Activated naive CD4-positive, alpha-beta T cell treated with anti-CD3 and anti-CD28 coated beads, Interleukin-2, amount 50 U/mL, for 24 hours (primary cell): ENCODE results near the gene SRSF2.

ENCODE experiments used
- H3K27ac Mint-ChIP-seq: one replicate; pipeline ENCODE4 v1.8.0; 2021; ENCODE audit warnings: mild to moderate bottlenecking, mixed read lengths
- H3K27me3 Mint-ChIP-seq: one replicate; pipeline ENCODE4 v1.8.0; 2021; ENCODE audit warnings: mixed read lengths
- H3K36me3 Mint-ChIP-seq: one replicate; pipeline ENCODE4 v1.8.0; 2021; ENCODE audit warnings: mixed read lengths
- H3K4me1 Mint-ChIP-seq: one replicate; pipeline ENCODE4 v1.8.0; 2021; ENCODE audit warnings: mixed read lengths
- H3K4me3 Mint-ChIP-seq: one replicate; pipeline ENCODE4 v1.8.0; 2021; ENCODE audit warnings: mild to moderate bottlenecking, mixed read lengths
- H3K9me3 Mint-ChIP-seq: one replicate; pipeline ENCODE4 v1.8.0; 2021; ENCODE audit warnings: mixed read lengths

Gene SRSF2

DNA sequence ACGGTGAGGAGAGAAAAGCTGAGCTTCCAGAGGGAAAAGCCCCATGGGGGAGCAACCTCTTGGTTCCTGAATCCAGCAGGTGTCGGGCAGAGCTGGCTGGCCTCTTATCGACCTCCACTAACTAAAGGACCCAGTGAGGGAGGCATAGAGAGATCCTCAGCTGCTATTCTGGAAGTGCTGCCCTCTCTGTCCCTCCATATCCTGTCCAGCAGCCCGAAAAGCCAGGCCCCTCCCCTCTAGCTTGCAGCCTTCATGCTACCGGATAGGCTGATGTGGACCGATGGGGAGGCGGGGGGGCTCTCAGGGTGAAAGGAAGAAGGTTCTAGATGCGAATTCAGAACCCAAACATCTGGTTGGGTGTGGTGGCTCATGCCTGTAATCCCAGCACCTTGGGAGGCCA is 51.3 kb downstream of the SRSF2 start:
- Mint-ChIP-seq H3K27ac (no peak overlapping the region), H3K27me3 (peaks cover 1% of the 10 kb centered on the region), H3K4me1 (peaks cover 6% of the 10 kb centered on the region), H3K4me3 (no peak overlapping the region), H3K36me3 (no peaks in the 10 kb centered on the region), H3K9me3 (no peaks in the 10 kb centered on the region)

DNA sequence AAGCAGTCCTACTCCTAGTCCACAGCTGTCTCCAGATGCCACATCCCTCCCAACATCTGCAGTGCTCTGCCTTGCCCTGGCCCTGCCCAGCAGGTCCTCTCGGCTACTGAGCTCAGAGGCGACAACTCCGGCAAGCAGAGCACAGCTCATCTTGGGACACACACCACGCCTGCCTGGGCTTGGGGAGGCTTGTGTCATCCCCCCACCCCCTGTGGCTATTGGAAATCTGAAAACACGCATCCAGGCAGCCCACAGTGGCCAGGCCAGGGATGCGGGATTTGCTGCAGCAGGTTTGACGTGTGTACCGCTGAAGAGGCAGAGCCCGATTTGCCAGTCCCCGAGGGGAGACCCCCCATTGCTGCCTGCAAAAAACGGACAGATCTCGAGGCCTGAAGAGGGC is 51.8 kb downstream of the SRSF2 start:
- H3K36me3 Mint-ChIP-seq, result no peaks in the 10 kb centered on the region
- H3K27ac Mint-ChIP-seq, result no peak overlapping the region
- H3K4me3 Mint-ChIP-seq, result no peak overlapping the region
- peaks cover 1% of the 10 kb centered on the region for H3K27me3 Mint-ChIP-seq
- H3K9me3 Mint-ChIP-seq, result no peaks in the 10 kb centered on the region
- H3K4me1 Mint-ChIP-seq, result peaks cover 6% of the 10 kb centered on the region

DNA sequence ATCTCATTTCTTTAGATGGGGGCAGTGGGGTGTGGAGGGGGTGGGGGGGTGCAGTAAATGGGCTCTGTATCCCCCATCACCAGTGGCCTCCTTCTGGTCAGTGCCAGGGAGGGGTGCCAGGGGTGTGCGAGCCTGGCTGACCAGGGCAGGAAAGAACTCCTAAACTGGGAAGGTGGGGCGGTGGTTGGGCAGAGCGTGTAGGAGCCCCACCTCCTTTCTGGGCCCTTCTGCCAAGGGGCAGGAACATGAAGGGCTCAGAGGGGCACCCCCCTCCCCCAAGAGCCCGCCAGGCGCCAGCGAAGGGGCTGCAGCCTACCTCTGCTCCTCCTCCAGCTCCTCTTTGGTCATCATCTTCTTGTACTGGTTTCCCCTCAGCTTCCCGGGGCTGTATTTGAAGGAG is 52.4 kb downstream of the SRSF2 start:
- Mint-ChIP-seq H3K27ac (no peak overlapping the region), H3K36me3 (no peaks in the 10 kb centered on the region)

More for the DNA sequence above, 52.4 kb downstream of the SRSF2 start:
- no peak overlapping the region for H3K4me3 Mint-ChIP-seq
- H3K9me3 Mint-ChIP-seq, result no peaks in the 10 kb centered on the region
- H3K4me1 Mint-ChIP-seq, result peaks cover 6% of the 10 kb centered on the region
- peaks cover 1% of the 10 kb centered on the region for H3K27me3 Mint-ChIP-seq
